MM.1S (cell line): ENCODE measurements around the gene EVA1C.

Experiments
- CTCF ChIP-seq: fragments of 300-600 bp; sonication (generic); IDR thresholded peaks from 2 replicates; pipeline ENCODE4 v1.5.1; 2016; ENCODE audit warnings: antibody characterized with exemption, low read length, mixed read lengths
- EZH2 ChIP-seq: fragments of 300-600 bp; sonication (generic); optimal IDR thresholded peaks from 2 replicates; pipeline ENCODE3; 2017; ENCODE audit warnings: low read depth, mild to moderate bottlenecking, antibody characterized with exemption, low read length, mixed read lengths
- EZH2phosphoT487 ChIP-seq: fragments of 300-600 bp; sonication (generic); IDR thresholded peaks from 2 replicates; pipeline ENCODE4 v1.6.1; 2018; ENCODE audit warnings: antibody characterized with exemption, low read length

- no peak for TF ChIP-seq EZH2
- no peak for TF ChIP-seq CTCF
- TF ChIP-seq EZH2phosphoT487, result no peak
These were observed 11.0 kb downstream of the EVA1C start for GRCh38 chr21:32423320-32424190.
